OCI-LY7 (cell line): ENCODE data around the gene TSG101.

Experiments used
- CTCF ChIP-seq: fragments of 200-600 bp; sonication (generic); conservative IDR thresholded peaks from 2 replicates; pipeline ENCODE4 v1.5.1; 2014; ENCODE audit warnings: mild to moderate bottlenecking, antibody characterized with exemption, low read length, moderate library complexity, mixed read lengths
- EZH2phosphoT487 ChIP-seq: fragments of 200-600 bp; sonication (generic); IDR thresholded peaks from 2 replicates; pipeline ENCODE4 v1.6.1; 2018; ENCODE audit warnings: low read depth, borderline replicate concordance, mild to moderate bottlenecking, mixed run types, antibody characterized with exemption, low read length, moderate library complexity, mixed read lengths

DNA sequence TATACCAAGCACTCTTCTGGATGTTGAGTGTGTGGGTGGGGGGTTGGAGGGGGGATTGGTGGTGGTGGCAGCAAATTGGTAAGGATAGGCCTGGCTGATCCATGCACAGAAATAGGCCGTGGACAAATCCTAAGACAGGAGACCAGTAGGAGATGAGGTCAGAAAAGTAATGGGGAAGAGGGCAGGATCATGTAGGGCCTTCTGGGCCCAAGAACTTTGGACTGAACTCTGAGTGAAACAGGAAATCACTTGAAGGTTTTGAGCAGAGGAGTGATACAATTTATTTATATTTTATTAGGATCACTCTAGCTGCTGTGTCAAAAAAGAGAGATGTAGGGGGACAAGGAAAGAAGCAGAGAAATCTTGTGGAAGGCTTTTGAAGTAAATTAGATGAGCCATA is 28.7 kb downstream of the TSG101 start:
- TF ChIP-seq CTCF (no peak), EZH2phosphoT487 (no peak)
